Activated gamma-delta T cell (primary cell): ENCODE data around the gene CNPY3.
A peak's percentile ranks its signal among the peaks of the same experiment; 100 is the strongest.

ENCODE experiments used
- DNase-seq: peaks from one replicate; lab custom pipeline; 2025; lab: John Stamatoyannopoulos, UW

Gene CNPY3

GRCh38 chr6:42960243-42961019 is 31.2 kb downstream of the CNPY3 start, which contains the start of gene GNMT:
Gene GNMT (plus strand): TSS chr6:42960754. CDS start chr6:42960768, 14 bp downstream.
- peak; percentile 20 for DNase-seq

- no peak for DNase-seq
Observed at GRCh38 chr6:42961020-42961470, 31.8 kb downstream of the CNPY3 start.

- DNase-seq = no peak
Observed at GRCh38 chr6:42962096-42962495, 32.8 kb downstream of the CNPY3 start.

DNA sequence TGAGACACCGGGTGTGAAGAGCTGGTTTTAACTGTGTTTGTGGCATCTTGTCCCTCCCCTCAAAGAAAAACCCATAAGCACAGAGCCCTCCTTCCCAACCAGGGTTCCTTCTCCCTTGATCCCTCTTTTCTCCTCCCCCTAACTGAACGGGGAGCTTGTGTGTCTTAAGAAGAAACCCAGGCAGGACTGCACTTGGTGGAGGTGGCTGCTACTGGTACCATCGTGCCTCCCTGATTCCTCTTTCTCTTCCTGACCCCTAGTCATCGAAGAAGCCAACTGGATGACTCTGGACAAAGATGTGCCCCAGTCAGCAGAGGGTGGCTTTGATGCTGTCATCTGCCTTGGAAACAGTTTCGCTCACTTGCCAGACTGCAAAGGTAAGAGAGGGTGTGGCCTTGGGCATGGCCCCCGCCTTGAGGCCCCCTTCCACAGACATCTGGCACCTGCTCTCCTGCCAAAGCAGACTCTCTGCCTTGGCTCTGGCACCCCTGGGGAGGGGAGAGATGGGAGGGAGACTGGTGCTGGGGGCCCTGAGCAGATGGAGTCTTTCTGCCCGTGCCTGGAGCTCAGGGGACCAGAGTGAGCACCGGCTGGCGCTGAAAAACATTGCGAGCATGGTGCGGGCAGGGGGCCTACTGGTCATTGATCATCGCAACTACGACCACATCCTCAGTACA is 33.4 kb downstream of the CNPY3 start:
- DNase-seq = no peak

- DNase-seq = no peak
Observed at GRCh38 chr6:42963179-42963854, 34.0 kb downstream of the CNPY3 start.

- no peak for DNase-seq
Observed at GRCh38 chr6:42963855-42964605, 34.8 kb downstream of the CNPY3 start.

DNA sequence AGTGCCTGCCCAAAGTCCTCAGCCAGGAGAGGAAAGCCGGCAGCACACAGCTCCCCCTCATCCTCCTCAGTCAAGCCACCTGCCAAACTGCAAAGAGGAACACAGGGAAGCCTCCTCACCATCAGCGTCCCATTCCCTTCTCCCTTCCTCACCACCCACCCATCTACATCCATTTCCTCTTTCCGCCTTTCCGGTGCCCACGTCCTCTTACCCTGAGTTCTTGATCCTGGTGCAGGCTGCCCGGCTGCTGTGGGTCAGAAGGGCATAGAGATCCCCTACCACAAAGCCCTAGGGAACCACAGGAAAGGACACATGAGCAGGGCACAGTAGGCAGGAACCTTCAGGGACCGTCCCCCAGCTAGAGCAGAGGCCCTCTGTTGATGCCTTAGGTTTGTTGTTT is 37.3 kb downstream of the CNPY3 start:
- no peak for DNase-seq

- no peak for DNase-seq
Observed at GRCh38 chr6:42967228-42967627, 37.9 kb downstream of the CNPY3 start.

- no peak for DNase-seq
Observed at GRCh38 chr6:42968126-42968701, 38.9 kb downstream of the CNPY3 start.

- no peak for DNase-seq
Observed at GRCh38 chr6:42968783-42969182, 39.5 kb downstream of the CNPY3 start.

DNA sequence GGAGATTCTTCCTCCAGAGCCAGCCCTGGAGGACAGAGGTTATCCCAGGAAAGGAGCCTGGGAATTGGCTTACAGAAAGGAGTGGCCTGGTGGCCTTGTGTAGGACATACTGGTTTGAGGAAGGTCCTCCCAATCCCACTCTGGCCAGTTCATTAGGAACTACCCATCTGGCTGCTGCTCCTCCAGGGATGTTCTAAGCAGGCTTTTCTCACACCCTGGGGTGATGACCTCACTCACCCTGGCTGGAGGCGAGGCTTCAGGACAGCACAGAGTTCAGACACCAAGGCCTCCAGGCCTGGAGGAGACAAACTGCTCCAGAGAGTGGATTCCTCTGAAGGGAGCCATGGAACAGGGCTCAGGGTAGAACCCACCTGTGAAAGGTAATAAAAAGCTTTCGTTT is 40.2 kb downstream of the CNPY3 start:
- no peak for DNase-seq

GRCh38 chr6:42969934-42970333 is 40.7 kb downstream of the CNPY3 start:
- DNase-seq = no peak

- no peak for DNase-seq
Observed at GRCh38 chr6:42970871-42971612, 41.8 kb downstream of the CNPY3 start.

DNA sequence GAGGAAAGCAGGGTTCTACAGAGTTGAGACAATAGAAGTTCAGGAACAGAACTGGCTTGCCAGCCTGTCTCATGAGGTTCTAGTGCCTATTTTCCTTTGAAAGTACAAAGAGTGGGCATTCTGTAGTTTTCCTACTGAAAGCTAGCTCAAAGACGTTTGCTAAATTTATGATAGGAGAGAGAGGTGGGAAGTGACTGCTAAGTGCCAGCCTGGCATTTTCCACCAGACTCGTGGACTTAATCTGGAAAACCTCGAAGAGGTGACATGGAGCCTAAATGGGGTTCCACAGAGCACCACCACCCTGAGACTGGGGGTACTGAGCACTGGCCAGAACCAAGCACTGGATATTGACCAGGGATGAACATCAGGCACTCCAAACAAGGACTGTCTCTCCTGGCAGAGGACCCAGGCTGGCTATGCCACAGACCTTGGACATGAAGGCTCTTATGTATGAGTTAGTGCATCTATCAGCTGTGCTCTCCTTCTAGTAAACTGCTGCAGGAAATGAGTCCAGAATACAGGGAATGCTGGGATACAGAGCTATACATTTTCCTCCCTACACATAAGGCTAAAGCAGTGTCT is 42.6 kb downstream of the CNPY3 start:
- no peak for DNase-seq

DNA sequence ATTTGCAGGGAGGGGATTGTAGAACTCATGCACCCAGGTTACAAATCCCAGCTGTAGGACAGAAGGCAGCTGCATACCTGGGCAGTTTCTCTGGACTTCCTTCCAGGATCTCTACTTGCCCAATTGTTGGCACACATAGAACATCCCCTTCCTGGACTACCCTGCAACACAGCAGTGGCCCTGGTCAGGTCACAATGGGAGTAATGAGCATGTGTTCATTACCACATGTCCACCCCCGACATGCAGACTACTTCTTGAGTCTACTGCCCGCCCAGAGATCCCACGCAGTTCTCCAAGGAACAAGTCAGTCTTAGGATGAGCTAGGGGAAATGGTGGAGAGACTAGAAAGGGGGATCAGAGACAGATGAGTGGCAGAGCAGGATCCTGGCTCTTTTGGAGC is 44.6 kb downstream of the CNPY3 start:
- DNase-seq = no peak

- DNase-seq = no peak
Observed at GRCh38 chr6:42974919-42975505, 45.7 kb downstream of the CNPY3 start.

DNA sequence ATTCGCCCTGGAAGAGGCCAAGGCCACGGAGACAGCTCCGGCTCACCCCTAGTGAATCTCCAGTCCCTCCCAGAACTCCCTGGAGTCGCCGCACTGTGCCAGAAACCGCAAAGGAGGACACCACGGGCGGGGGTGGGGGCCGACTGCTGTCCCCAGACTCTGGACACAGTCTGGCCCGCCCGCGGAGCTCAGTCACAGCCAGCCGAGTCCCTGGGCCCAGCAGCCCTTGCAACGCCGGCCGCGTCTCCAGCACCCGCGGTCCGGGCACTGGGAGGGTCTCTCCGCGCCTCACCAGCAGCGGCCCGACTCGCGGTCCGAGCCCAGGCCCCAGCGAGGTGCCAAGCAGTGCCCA is 49.2 kb downstream of the CNPY3 start:
- no peak for DNase-seq

DNA sequence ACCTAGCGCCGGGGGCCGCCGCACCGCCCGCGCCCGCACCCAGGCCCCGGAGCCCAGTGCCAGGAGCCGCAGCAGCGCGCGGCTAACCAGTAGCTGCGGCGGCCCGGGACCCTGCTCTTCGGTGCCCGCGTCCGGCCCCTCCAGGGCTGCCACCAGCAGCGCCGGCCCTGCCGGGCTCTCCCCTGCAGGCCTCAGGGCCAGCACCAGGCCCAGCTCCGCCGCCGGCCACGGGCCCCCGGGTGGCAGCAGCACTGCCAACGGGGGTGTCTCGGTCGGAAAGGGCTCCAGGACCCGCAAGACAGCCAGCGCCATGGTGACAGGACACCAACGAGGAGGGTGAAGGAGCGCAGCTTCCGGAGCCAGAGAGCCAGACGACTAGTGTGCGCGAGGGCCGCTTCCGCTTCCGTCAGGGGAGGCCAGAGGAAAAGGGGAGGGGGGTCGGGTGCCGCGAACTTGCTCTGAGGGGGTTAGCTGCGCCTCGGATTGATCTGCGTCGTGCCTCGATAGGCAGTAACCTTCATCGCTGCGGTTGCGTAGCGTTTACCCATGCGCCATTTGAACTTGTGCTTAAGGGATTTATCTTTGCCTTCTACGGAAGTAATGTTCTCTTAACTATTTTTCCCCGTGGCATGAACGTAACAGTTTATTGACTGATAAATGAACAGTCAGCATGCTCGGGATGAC is 49.7 kb downstream of the CNPY3 start, which contains the start of gene PEX6:
Gene PEX6, minus strand, starts transcription at position 343 of the 684 bp plus-strand sequence. Its CDS starts 31 bp downstream, at position 312.
- DNase-seq = peak; percentile 84

DNA sequence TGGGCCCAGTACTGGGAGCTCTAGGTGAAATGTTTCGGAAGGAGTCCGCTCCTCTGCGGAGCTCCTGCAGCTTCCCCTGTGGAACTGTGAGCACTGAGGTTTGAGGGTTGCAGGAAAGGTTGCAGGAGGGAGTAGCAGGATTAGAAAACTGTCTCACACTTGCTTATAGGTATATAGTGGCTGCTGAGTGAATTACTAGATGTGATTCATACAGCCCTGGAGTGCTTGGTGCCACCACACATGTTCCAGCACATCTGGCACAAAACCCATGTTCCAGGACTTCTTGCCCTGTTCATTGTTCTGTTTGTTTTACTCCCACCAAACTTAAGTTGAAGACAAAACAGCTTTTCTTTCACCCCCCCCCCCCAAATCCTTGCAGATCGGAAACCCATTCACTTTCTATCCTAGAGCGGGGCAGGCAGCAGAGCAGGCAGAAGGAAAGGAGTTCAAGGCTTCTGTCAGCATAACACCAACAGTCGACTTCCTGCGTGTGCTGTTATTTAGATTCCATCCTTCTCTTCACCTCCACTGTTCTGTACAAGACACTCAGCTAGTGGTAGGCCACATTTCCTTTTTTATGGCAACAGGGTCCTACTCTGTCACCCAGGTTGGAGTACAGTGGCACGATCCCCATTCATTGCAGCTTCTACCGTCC is 50.4 kb downstream of the CNPY3 start:
- no peak for DNase-seq
